ENCODE measurements around the gene TUBGCP3.

GRCh38 chr13:112556600-112556999 lies 31.4 kb downstream of the TUBGCP3 start:
- TF ChIP-seq, protein P1, sequence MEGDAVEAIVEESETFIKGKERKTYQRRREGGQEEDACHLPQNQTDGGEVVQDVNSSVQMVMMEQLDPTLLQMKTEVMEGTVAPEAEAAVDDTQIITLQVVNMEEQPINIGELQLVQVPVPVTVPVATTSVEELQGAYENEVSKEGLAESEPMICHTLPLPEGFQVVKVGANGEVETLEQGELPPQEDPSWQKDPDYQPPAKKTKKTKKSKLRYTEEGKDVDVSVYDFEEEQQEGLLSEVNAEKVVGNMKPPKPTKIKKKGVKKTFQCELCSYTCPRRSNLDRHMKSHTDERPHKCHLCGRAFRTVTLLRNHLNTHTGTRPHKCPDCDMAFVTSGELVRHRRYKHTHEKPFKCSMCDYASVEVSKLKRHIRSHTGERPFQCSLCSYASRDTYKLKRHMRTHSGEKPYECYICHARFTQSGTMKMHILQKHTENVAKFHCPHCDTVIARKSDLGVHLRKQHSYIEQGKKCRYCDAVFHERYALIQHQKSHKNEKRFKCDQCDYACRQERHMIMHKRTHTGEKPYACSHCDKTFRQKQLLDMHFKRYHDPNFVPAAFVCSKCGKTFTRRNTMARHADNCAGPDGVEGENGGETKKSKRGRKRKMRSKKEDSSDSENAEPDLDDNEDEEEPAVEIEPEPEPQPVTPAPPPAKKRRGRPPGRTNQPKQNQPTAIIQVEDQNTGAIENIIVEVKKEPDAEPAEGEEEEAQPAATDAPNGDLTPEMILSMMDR (IDR thresholded peaks at IDR 0.05; ENCODE audit: low read length) = no peak
- no peak for TF ChIP-seq EZH2 (IDR thresholded peaks at IDR 0.05; ENCODE audit: borderline replicate concordance, low read length)

Data from OCI-LY1 (cell line).